ENCODE measurements around the gene FOXD4. TPM values are rescaled to one million over a fixed set of nuclear protein-coding genes. Genes with fewer than 3 reads are reported as not detected.
"Not testable (repeated sequence)": the region's sequence is repeated elsewhere in the genome, so short reads cannot be mapped to it uniquely, and the experiment has no call there.

The FOXD4 gene
- total and polyA plus RNA-seq, 2 of the 8 experiments (the other 6 are each of a cell fraction or from before 2014, with no cell fraction given) = 0.03 TPM; not detected in 1

- H2BK15ac ChIP-seq (ENCODE audit: low read length); H4K20me1 ChIP-seq (replicated peaks in 1 of 2; ENCODE audit: control insufficient read depth in 1 of 2, insufficient read depth in 2 of 2, low read length in 2 of 2); H3K36me3 ChIP-seq (ENCODE audit: control insufficient read depth in 2 of 4, insufficient read depth in 4 of 4, low read length in 3 of 4); H2BK120ac ChIP-seq (replicated peaks; ENCODE audit: low read depth, low read length); H3K4ac ChIP-seq (replicated peaks; ENCODE audit: insufficient read length, low read depth, low read length); H4K5ac ChIP-seq (ENCODE audit: insufficient read length, low read depth, low read length); H2BK12ac ChIP-seq (ENCODE audit: low read depth, low read length); H3K9me3 ChIP-seq (ENCODE audit: insufficient read depth in 2 of 2, low read depth in 1 of 2, low read length in 1 of 2); FAIRE-seq; H3K23ac ChIP-seq (ENCODE audit: insufficient read length); H3K14ac ChIP-seq (ENCODE audit: insufficient read length); POLR2A ChIA-PET (ENCODE audit: partially characterized antibody); H2AK5ac ChIP-seq (ENCODE audit: low read depth, low read length); H3K27ac ChIP-seq (ENCODE audit: low read depth, low read length); H3K23me2 ChIP-seq (ENCODE audit: low read depth, low read length); H3K4me1 ChIP-seq (replicated peaks in 1 of 4; ENCODE audit: control insufficient read depth in 3 of 4, insufficient read depth in 4 of 4, low read length in 3 of 4); H3K9ac ChIP-seq (replicated peaks in 1 of 4; ENCODE audit: extremely low read depth in 1 of 4, low read depth in 3 of 4, low read length in 3 of 4); H3K79me2 ChIP-seq (ENCODE audit: control insufficient read depth in 1 of 2, insufficient read depth in 2 of 2, low read length in 2 of 2); H3K79me1 ChIP-seq (ENCODE audit: low read depth, low read length); CTCF ChIA-PET (ENCODE audit: partially characterized antibody); H3K18ac ChIP-seq (ENCODE audit: extremely low read depth, low read length); H2AFZ ChIP-seq (ENCODE audit: low read length); H2BK20ac ChIP-seq (ENCODE audit: low read length); H4K8ac ChIP-seq (ENCODE audit: extremely low read depth, insufficient read depth, low read length); H3K56ac ChIP-seq (replicated peaks; ENCODE audit: insufficient read length, low read depth, low read length); H4K91ac ChIP-seq (replicated peaks; ENCODE audit: insufficient read length, low read length); H2BK5ac ChIP-seq (ENCODE audit: low read depth, low read length): not testable (repeated sequence)
- TF ChIP-seq EZH2 (IDR thresholded peaks at IDR 0.05; ENCODE audit: low read depth, low read length, severe bottlenecking) (peak; percentile 80), SUZ12 (IDR thresholded peaks at IDR 0.05; ENCODE audit: low read length) (peak; percentile 63), KDM4A (IDR thresholded peaks at IDR 0.05; ENCODE audit: low read depth, low read length, severe bottlenecking) (peak; percentile 18)
- Histone ChIP-seq H3K27me3 (replicated peaks in 1 of 4; ENCODE audit: control insufficient read depth in 3 of 4, extremely low read depth in 1 of 4, insufficient read depth in 3 of 4, low read length in 3 of 4) (peaks cover 32 to 59% (median 48%) of the 10 kb centered on the region in 4 experiments; a peak in 6 of 7 replicates), H3K4me3 (ENCODE audit: extremely low read depth in 1 of 4, insufficient read depth in 2 of 4, low read depth in 3 of 4, low read length in 4 of 4) (peak overlapping the region in 3 of 4 experiments; percentile 21 to 52 (median 25); a peak in 4 of 8 replicates), H3K4me2 (ENCODE audit: insufficient read depth in 1 of 2, low read depth in 2 of 2, low read length in 2 of 2) (peak overlapping the region; percentile 71 to 75; a peak in 3 of 4 replicates)
- DNase-seq (ENCODE audit: low read depth in 1 of 2, low spot score in 2 of 2) = peak in 1 of 2 experiments; percentile 84
- WGBS, 2 experiments (ENCODE audit: extremely low coverage in 1 of 2, insufficient coverage in 1 of 2, insufficient read length in 1 of 2, insufficient replicate concordance in 2 of 2, low coverage in 1 of 2, low lambda C conversion rate in 2 of 2, missing lambda C conversion rate in 1 of 2) = 1% methylated on average over 27 of the region's 71 CpGs; no CpG with 5 or more reads in 1 of the 2 experiments
These were observed 848 bp downstream of the FOXD4 start for GRCh38 chr9:117144-117994.

All from H1 (cell line).